ENCODE measurements around the gene RBM15B.

GRCh38 chr3:51382076-51382745 lies 8.9 kb upstream of the RBM15B start:
- TF ChIP-seq POLR2A (IDR thresholded peaks at IDR 0.05) (no peak), CTCF (IDR thresholded peaks at IDR 0.05) (no peak)

Measured in body of pancreas (tissue), 4 donors.